Stomach (tissue), 9 donors: ENCODE results near the gene WDR62. TPM values are rescaled to one million over a fixed set of nuclear protein-coding genes. Genes with fewer than 3 reads are reported as not detected.

Experiments
- DNase-seq, 2 donors: peaks; one replicate each; pipeline versions ENCODE4 v3.0.0 to v3.0.0-alpha.2; 2013 to 2019
- H3K27ac ChIP-seq, 5 donors: fragments of 200-600 bp in 4 of 5; sonication (generic) in 4 of 5; one replicate each; pipeline ENCODE4 v1.5.1; 2013 to 2019; ENCODE audit warnings: mild to moderate bottlenecking in 1 of 5, moderate library complexity in 1 of 5
- H3K27me3 ChIP-seq, 3 donors: fragments of 200-600 bp; sonication (generic); one replicate each; pipeline ENCODE4 v1.5.1; 2017 to 2019; ENCODE audit warnings: mixed run types in 1 of 3
- H3K36me3 ChIP-seq, 4 donors: fragments of 200-600 bp; sonication (generic); 1 replicate in 3 of 4; 2 replicates in 1 of 4; pipeline ENCODE4 v1.5.1; 2016 to 2019
- H3K4me1 ChIP-seq, 4 donors: fragments of 200-600 bp; sonication (generic); one replicate each; pipeline ENCODE4 v1.5.1; 2016 to 2019
- H3K4me3 ChIP-seq, 4 donors: fragments of 200-600 bp; sonication (generic) in 3 of 4; one replicate each; pipeline ENCODE4 v1.5.1; 2016 to 2019; ENCODE audit warnings: mild to moderate bottlenecking in 1 of 4
- H3K9me3 ChIP-seq, 4 donors: fragments of 200-600 bp; sonication (generic); one replicate each; pipeline ENCODE4 v1.5.1; 2016 to 2019
- EP300 ChIP-seq: sonication (generic); formaldehyde crosslinking; IDR thresholded peaks from one replicate; pipeline ENCODE4 v1.6.1; 2017; ENCODE audit warnings: antibody characterized with exemption
- POLR2A ChIP-seq, 4 donors: fragments of 450-650 bp; IDR thresholded peaks; one replicate each; pipeline ENCODE4 v1.6.1; 2016; ENCODE audit warnings: antibody characterized with exemption in 4 of 4, control low read depth in 2 of 4, mild to moderate bottlenecking in 1 of 4, moderate library complexity in 1 of 4
- POLR2AphosphoS5 ChIP-seq, 3 donors: sonication (generic); formaldehyde crosslinking; IDR thresholded peaks; one replicate each; pipeline ENCODE4 v1.6.1; 2016; ENCODE audit warnings: antibody characterized with exemption in 3 of 3
- WGBS, 5 donors: extraction: QIAGEN DNeasy Blood & Tissue Kit in 3 of 5; methylation state at CpG; one replicate each; pipeline versions ENCODE4 v1.1.5 to v1.1.7; 2013 to 2018; 5-methylcytosine and 5-hydroxymethylcytosine counted together
- intact Hi-C: fragments of 100-400 bp; cut with DNase I; formaldehyde crosslinking; loops from one replicate; pipeline ENCODE4 v1.15.1; 2023; ENCODE audit warnings: low total_unique reads
- polyA plus RNA-seq, 3 donors: library from polyadenylated mRNA; stranded (reverse); fragments of 200-250 nt; gene quantifications; one replicate each; pipeline ENCODE4 v1.2.3, GENCODE V29; 2013
- total RNA-seq, 5 donors: library from RNA; depleted of rRNA; stranded (reverse); fragments of >200 nt; gene quantifications; one replicate each; pipeline versions ENCODE4 v1.1.0 to v1.2.3, GENCODE V29; 2014 to 2016
- TF ChIP-seq, protein P1 (sequence below), 7 experiments: fragments of 450-650 bp in 4 of 7; fragments of 200-600 bp in 3 of 7; sonication (generic) in 3 of 7; IDR thresholded peaks; one replicate each; pipeline ENCODE4 v1.5.1; 2016 to 2019; ENCODE audit warnings: antibody characterized with exemption in 7 of 7, control low read depth in 2 of 7, mild to moderate bottlenecking in 1 of 7
- donor health status: healthy with polysubstance abuse.
- donor health status: Bipolar disorder and iron deficiency.
- donor health status: healthy.

WDR62 gene
- total and polyA plus RNA-seq, 8 donors = 0.29 to 15.2 (median 1.8) TPM

- H3K27ac ChIP-seq = no peak overlapping the region
- H3K4me1 ChIP-seq = no peaks in the 10 kb centered on the region
- no peak for DNase-seq
These were observed 44.6 kb downstream of the WDR62 start for GRCh38 chr19:36099166-36099785.

GRCh38 chr19:36100476-36100875 lies 45.8 kb downstream of the WDR62 start:
- Histone ChIP-seq H3K27ac (no peak overlapping the region), H3K36me3 (peaks cover 0 to 17% (median 6%) of the 10 kb centered on the region in 4 donors), H3K4me1 (no peaks in the 10 kb centered on the region), H3K9me3 (no peaks in the 10 kb centered on the region), H3K27me3 (no peaks in the 10 kb centered on the region), H3K4me3 (no peak overlapping the region)
- DNase-seq = no peak
- WGBS, 5 donors = 67 to 82% (median 73%) methylated on average over 2 to 5 of the region's 5 CpGs
- intact Hi-C loops = no loop called here
- TF ChIP-seq EP300 (no peak), POLR2A (IDR thresholded peaks at IDR 0.05) (no peak), POLR2AphosphoS5 (IDR thresholded peaks at IDR 0.05) (no peak)
- TF ChIP-seq, protein P1, sequence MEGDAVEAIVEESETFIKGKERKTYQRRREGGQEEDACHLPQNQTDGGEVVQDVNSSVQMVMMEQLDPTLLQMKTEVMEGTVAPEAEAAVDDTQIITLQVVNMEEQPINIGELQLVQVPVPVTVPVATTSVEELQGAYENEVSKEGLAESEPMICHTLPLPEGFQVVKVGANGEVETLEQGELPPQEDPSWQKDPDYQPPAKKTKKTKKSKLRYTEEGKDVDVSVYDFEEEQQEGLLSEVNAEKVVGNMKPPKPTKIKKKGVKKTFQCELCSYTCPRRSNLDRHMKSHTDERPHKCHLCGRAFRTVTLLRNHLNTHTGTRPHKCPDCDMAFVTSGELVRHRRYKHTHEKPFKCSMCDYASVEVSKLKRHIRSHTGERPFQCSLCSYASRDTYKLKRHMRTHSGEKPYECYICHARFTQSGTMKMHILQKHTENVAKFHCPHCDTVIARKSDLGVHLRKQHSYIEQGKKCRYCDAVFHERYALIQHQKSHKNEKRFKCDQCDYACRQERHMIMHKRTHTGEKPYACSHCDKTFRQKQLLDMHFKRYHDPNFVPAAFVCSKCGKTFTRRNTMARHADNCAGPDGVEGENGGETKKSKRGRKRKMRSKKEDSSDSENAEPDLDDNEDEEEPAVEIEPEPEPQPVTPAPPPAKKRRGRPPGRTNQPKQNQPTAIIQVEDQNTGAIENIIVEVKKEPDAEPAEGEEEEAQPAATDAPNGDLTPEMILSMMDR (IDR thresholded peaks at IDR 0.05) = no peak

More at GRCh38 chr19:36099166-36099785, 44.6 kb downstream of the WDR62 start:
- Histone ChIP-seq H3K36me3 (peaks cover 0 to 7% (median under 1%) of the 10 kb centered on the region in 4 donors), H3K4me3 (no peak overlapping the region), H3K27me3 (no peaks in the 10 kb centered on the region), H3K9me3 (no peaks in the 10 kb centered on the region)
- intact Hi-C loops = no loop called here
- TF ChIP-seq POLR2AphosphoS5 (IDR thresholded peaks at IDR 0.05) (no peak), POLR2A (IDR thresholded peaks at IDR 0.05) (no peak)
- TF ChIP-seq, protein P1 (IDR thresholded peaks at IDR 0.05) = no peak
- WGBS, 5 donors = 89 to 95% (median 92%) methylated on average over 15 to 19 of the region's 19 CpGs

- DNase-seq = no peak
- TF ChIP-seq POLR2AphosphoS5 (IDR thresholded peaks at IDR 0.05) (no peak), EP300 (no peak)
- Histone ChIP-seq H3K9me3 (no peaks in the 10 kb centered on the region), H3K36me3 (peaks cover 0 to 21% (median 13%) of the 10 kb centered on the region in 4 donors), H3K4me1 (no peaks in the 10 kb centered on the region), H3K4me3 (no peak overlapping the region), H3K27ac (no peak overlapping the region), H3K27me3 (no peaks in the 10 kb centered on the region)
- 90 to 92% (median 91%) methylated on average over 23 to 27 of the region's 27 CpGs for WGBS, 5 donors
- intact Hi-C loops = no loop called here
These were observed 47.0 kb downstream of the WDR62 start for GRCh38 chr19:36101550-36102327.

- intact Hi-C loops = no loop called here
- WGBS, 5 donors = 90 to 95% (median 92%) methylated on average over 13 to 24 of the region's 24 CpGs
- H3K27me3 ChIP-seq = no peaks in the 10 kb centered on the region
These were observed 48.4 kb downstream of the WDR62 start for GRCh38 chr19:36103040-36103626.

More at GRCh38 chr19:36103040-36103626, 48.4 kb downstream of the WDR62 start:
- TF ChIP-seq POLR2AphosphoS5 (IDR thresholded peaks at IDR 0.05) (no peak), POLR2A (IDR thresholded peaks at IDR 0.05) (no peak), EP300 (no peak)
- TF ChIP-seq, protein P1 (IDR thresholded peaks at IDR 0.05) = no peak
- DNase-seq = no peak
- peaks cover 0 to 35% (median 19%) of the 10 kb centered on the region in 4 donors for H3K36me3 ChIP-seq
- H3K4me1 ChIP-seq = no peaks in the 10 kb centered on the region
- no peak overlapping the region for H3K4me3 ChIP-seq
- no peaks in the 10 kb centered on the region for H3K9me3 ChIP-seq
- H3K27ac ChIP-seq = no peak overlapping the region
